Esophagus muscularis mucosa (tissue), 4 donors: Measurements from ENCODE around the gene FAM13A.

ENCODE experiments used
- EP300 ChIP-seq: sonication (generic); formaldehyde crosslinking; IDR thresholded peaks from one replicate; pipeline ENCODE4 v1.6.1; 2017; ENCODE audit warnings: antibody characterized with exemption
- POLR2A ChIP-seq: fragments of 450-650 bp; IDR thresholded peaks from one replicate; pipeline ENCODE4 v1.6.1; 2017; ENCODE audit warnings: antibody characterized with exemption, moderate library complexity, mild to moderate bottlenecking, low read depth
- TF ChIP-seq, protein P1 (sequence below), 3 experiments: fragments of 200-600 bp in 2 of 3; fragments of 450-650 bp in 1 of 3; sonication (generic) in 2 of 3; IDR thresholded peaks; one replicate each; pipeline ENCODE4 v1.5.1; 2017 to 2019; ENCODE audit warnings: antibody characterized with exemption in 3 of 3, mild to moderate bottlenecking in 2 of 3, moderate library complexity in 1 of 3

GRCh38 chr4:88993246-88993645 lies 63.7 kb downstream of the FAM13A start:
- TF ChIP-seq, protein P1, sequence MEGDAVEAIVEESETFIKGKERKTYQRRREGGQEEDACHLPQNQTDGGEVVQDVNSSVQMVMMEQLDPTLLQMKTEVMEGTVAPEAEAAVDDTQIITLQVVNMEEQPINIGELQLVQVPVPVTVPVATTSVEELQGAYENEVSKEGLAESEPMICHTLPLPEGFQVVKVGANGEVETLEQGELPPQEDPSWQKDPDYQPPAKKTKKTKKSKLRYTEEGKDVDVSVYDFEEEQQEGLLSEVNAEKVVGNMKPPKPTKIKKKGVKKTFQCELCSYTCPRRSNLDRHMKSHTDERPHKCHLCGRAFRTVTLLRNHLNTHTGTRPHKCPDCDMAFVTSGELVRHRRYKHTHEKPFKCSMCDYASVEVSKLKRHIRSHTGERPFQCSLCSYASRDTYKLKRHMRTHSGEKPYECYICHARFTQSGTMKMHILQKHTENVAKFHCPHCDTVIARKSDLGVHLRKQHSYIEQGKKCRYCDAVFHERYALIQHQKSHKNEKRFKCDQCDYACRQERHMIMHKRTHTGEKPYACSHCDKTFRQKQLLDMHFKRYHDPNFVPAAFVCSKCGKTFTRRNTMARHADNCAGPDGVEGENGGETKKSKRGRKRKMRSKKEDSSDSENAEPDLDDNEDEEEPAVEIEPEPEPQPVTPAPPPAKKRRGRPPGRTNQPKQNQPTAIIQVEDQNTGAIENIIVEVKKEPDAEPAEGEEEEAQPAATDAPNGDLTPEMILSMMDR (IDR thresholded peaks at IDR 0.05), result no peak
- TF ChIP-seq POLR2A, result no peak
- TF ChIP-seq EP300, result no peak
